Effector memory CD4-positive, alpha-beta T cell (primary cell): Measurements from ENCODE around the gene MYOM3.
A peak's percentile ranks its signal among the peaks of the same experiment; 100 is the strongest.

Experiments
- DNase-seq, 3 donors: peaks; one replicate each; pipeline ENCODE4 v3.0.0-alpha.2; 2020
- H3K27ac ChIP-seq: 2 replicates; pipeline ENCODE4 v1.7.0; 2013; ENCODE audit warnings: mild to moderate bottlenecking, low read length, moderate library complexity; ENCODE audit not compliant: insufficient read depth, poor library complexity, severe bottlenecking
- H3K27me3 ChIP-seq: replicated peaks from 2 replicates; pipeline ENCODE4 v1.7.0; 2013; ENCODE audit warnings: mild to moderate bottlenecking, low read length; ENCODE audit not compliant: insufficient read depth, control insufficient read depth, poor library complexity, severe bottlenecking
- H3K36me3 ChIP-seq: 2 replicates; pipeline ENCODE4 v1.7.0; 2013; ENCODE audit warnings: mild to moderate bottlenecking, low read length, moderate library complexity; ENCODE audit not compliant: control insufficient read depth, insufficient read depth
- H3K4me1 ChIP-seq: 2 replicates; pipeline ENCODE4 v1.7.0; 2013; ENCODE audit warnings: low read length, mild to moderate bottlenecking; ENCODE audit not compliant: control insufficient read depth, insufficient read depth, poor library complexity, severe bottlenecking
- H3K4me3 ChIP-seq: 2 replicates; pipeline ENCODE4 v1.7.0; 2013; ENCODE audit warnings: low read length, low read depth, mild to moderate bottlenecking; ENCODE audit not compliant: insufficient read depth, poor library complexity, severe bottlenecking
- H3K9me3 ChIP-seq: 2 replicates; pipeline ENCODE4 v1.7.0; 2013; ENCODE audit warnings: mild to moderate bottlenecking, low read length, moderate library complexity; ENCODE audit not compliant: control insufficient read depth

Gene MYOM3

DNA sequence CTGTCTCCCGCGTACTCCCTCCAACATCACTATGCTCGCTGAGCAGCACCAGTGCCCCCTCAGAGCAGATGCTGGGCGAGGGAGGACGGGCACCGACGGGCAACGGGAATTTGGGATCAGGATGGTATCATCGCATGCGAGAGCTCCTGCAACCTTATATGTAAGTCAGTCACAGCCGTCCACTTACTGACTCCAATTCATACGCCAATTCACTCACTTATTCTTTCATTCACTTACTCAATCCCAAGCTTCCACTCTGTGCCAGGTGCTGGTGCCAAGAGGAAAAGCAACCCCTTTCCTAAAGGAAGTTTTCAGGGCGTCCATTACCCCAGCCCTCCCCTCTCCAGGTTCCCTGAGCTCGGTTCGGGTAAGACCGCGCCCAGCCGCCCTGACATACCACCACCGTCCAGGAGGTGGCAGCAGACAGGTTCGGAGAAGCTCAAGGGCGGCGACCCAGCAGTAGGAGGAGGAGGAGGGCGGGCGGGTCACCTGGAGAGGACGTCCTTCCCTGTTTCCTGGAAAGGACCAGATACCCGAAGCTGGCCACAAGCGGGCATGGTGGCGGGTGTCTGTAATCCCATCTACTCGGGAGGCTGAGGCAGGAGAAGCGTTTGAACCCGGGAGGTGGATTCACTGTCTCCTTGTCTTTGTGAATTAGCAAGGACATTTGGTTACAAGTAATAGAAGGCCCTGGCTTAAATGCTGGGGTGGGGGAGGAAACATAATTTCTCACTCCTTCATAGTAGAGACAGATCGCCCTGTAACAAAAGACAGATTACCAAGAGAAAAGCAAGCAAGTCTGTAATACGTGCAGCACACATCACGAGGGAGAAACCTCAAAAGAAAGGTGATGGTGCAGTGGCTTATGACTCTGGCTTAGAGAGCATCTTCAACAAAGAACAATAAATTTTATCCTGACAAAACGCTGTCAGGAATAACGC, 38.6 kb upstream of the MYOM3 start:
- H3K9me3 ChIP-seq, result no peaks in the 10 kb centered on the region
- peak overlapping the region; percentile 10 for H3K4me3 ChIP-seq
- no peaks in the 10 kb centered on the region for H3K36me3 ChIP-seq
- no peak overlapping the region for H3K27ac ChIP-seq
- peak; percentile 56 to 74 (median 66) for DNase-seq
- no peaks in the 10 kb centered on the region for H3K27me3 ChIP-seq
- H3K4me1 ChIP-seq, result peaks cover 8% of the 10 kb centered on the region

- no peaks in the 10 kb centered on the region for H3K36me3 ChIP-seq
- peaks cover 8% of the 10 kb centered on the region for H3K4me1 ChIP-seq
- H3K9me3 ChIP-seq, result no peaks in the 10 kb centered on the region
- no peak for DNase-seq
- no peaks in the 10 kb centered on the region for H3K27me3 ChIP-seq
- no peak overlapping the region for H3K4me3 ChIP-seq
- H3K27ac ChIP-seq, result no peak overlapping the region
Observed at GRCh38 chr1:24149866-24150233, 37.9 kb upstream of the MYOM3 start.

- H3K27ac ChIP-seq, result no peak overlapping the region
- no peak overlapping the region for H3K4me3 ChIP-seq
- DNase-seq, result no peak
- no peaks in the 10 kb centered on the region for H3K9me3 ChIP-seq
- no peaks in the 10 kb centered on the region for H3K27me3 ChIP-seq
- H3K4me1 ChIP-seq, result peaks cover 8% of the 10 kb centered on the region
- no peaks in the 10 kb centered on the region for H3K36me3 ChIP-seq
Observed at GRCh38 chr1:24147816-24148215, 35.9 kb upstream of the MYOM3 start.

GRCh38 chr1:24147194-24147593, 35.3 kb upstream of the MYOM3 start:
- H3K27ac ChIP-seq, result no peak overlapping the region
- peaks cover 8% of the 10 kb centered on the region for H3K4me1 ChIP-seq
- no peak for DNase-seq
- H3K27me3 ChIP-seq, result no peaks in the 10 kb centered on the region
- H3K9me3 ChIP-seq, result no peaks in the 10 kb centered on the region
- H3K36me3 ChIP-seq, result no peaks in the 10 kb centered on the region
- H3K4me3 ChIP-seq, result no peak overlapping the region

DNA sequence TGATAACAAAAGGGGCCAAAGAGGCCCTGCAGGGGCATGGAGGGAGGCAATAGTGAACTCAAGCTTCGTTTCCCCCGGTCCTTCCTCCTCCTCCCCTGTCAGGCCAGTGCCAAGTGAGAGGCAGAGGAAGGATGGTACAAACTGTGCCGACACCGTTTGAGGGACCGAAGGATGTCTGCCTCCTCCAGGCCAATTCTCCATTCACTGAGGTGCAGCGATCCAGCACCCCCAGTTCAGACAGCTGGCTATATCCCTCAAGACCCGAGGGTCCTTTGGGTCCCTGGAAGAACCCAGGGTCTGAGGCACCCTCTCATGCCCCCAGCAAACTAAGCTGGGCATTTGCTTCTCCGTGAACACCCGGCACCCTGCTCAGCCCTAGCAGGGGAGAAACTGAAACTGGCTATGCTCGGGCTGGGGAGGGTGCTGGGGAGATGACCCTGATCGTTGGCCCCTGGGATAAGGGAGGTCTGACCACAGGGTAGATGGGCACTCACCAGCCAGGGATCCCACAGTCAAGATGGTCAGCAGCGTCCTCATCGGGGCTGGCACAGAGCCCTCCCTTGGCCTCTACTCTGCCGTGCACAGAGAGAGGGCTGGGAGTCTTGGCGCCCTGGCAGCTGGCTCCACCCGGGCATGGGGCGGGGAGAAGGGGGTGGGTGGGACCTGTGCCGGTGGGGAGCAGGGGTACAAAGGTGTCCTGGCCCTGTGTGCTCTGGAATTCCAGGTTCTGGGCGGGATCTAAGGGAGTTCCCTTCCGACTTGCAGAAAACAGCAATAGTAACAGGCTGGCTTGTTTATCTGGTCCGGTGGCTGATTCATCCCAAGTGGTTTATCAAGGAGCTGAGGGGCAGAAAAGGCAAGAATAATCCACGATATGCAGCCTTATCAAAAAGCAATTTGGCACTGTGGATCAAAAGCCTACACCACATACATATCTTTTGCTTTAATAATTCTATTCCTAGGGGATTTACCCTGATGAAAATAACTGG, 30.9 kb upstream of the MYOM3 start, which contains the start of gene IL22RA1:
Gene IL22RA1 (minus strand): TSS at position 595 of the 989 bp plus-strand sequence. CDS start 58 bp downstream, at position 537.
- Histone ChIP-seq H3K27ac (no peak within 1 kb of the TSS), H3K4me3 (no peak within 1 kb of the TSS)

DNA sequence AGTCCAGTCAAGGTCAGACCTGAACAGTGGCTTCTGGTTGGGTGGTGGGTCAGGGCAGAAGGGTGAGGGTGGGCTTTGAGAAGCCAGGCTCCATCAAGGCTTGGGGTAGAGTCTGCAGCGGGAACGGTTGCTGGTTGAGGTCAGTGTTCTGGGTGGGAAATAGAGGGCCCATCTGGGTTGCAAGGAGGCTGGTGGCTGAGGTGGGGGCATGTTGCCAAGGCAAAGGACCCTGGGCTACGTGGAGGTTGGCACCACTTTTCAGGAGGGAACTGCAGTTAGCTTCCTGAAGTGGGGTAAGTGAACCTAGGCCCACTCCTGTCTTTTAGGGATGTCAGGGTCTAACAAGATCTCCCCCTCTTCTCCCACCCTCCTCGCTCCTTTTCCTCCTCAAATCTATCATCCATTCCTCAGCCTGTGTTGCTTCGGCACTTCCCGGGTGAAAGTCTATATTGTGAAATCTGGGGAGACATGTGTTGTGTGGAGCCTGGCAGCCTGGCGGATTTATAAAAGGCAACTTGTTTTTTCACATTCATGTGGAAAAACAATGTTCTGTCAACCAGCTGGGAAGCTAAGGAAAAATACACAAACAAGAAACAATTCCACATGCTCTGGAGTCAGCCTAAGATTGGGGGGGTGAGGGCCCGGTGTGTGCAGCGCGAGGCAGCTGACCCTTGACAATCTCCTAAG, 29.5 kb upstream of the MYOM3 start:
- no peak overlapping the region for H3K27ac ChIP-seq
- H3K36me3 ChIP-seq, result no peaks in the 10 kb centered on the region
- DNase-seq, result no peak
- no peaks in the 10 kb centered on the region for H3K9me3 ChIP-seq
- H3K4me3 ChIP-seq, result no peak overlapping the region
- H3K27me3 ChIP-seq, result no peaks in the 10 kb centered on the region
- H3K4me1 ChIP-seq, result no peaks in the 10 kb centered on the region

More for the DNA sequence above, 30.9 kb upstream of the MYOM3 start, which contains the start of gene IL22RA1:
- H3K4me1 ChIP-seq, result no peaks in the 10 kb centered on the region
- no peaks in the 10 kb centered on the region for H3K27me3 ChIP-seq
- H3K36me3 ChIP-seq, result no peaks in the 10 kb centered on the region
- DNase-seq, result no peak
- no peaks in the 10 kb centered on the region for H3K9me3 ChIP-seq

DNA sequence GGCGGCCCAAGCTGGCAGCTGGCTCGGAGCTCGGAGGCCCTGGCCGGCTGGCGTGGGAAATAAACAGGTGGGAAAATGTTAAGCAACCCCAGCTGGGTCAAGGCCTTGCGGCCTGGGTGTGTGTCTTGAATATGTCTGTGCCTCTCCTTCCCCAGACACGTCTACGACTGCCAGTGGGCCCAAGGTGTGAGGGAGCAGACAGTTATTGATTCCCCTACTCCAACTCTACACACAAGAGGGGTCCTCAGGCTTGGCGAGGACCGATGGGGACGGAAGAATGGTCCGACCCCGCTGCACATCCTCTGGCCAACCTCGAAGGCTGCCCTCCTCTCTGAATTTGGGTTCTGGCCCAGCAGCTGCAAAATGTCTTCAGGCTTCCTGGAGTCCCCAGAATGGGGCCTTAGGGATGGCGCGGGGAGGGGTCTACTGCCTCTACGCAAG, 28.8 kb upstream of the MYOM3 start:
- no peak for DNase-seq
- Histone ChIP-seq H3K4me1 (no peaks in the 10 kb centered on the region), H3K27me3 (no peaks in the 10 kb centered on the region), H3K9me3 (no peaks in the 10 kb centered on the region), H3K4me3 (no peak overlapping the region), H3K27ac (no peak overlapping the region), H3K36me3 (no peaks in the 10 kb centered on the region)

DNA sequence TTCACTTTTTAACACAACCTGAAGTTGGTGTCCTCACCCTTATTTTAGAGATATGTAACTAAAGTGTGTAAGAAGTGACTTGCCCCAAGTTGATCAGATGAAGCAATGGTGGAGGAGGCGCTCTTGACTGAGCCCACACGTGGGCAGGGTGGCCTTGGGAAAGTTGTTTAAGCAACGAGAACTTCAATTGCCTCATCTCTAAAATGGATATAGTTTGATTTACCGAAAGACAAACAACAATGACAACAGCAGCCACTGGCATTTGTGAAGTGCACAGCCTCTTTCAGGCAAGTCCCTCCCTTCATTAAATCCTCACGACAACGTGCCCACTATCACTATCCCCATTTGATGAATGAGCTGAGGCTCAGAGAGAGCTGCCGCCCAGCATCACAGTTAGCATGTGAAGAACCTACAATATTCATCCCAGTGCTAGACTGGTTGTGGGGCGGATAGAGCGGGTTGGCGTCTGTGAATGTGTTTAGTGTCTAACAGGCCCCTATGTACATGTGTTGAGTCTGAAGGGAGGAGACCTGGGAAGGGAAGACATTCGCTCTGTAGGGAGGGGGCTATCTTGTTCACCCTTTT, 28.0 kb upstream of the MYOM3 start:
- Histone ChIP-seq H3K36me3 (no peaks in the 10 kb centered on the region), H3K4me3 (no peak overlapping the region), H3K4me1 (no peaks in the 10 kb centered on the region), H3K9me3 (no peaks in the 10 kb centered on the region), H3K27me3 (no peaks in the 10 kb centered on the region), H3K27ac (no peak overlapping the region)
- DNase-seq, result no peak

DNA sequence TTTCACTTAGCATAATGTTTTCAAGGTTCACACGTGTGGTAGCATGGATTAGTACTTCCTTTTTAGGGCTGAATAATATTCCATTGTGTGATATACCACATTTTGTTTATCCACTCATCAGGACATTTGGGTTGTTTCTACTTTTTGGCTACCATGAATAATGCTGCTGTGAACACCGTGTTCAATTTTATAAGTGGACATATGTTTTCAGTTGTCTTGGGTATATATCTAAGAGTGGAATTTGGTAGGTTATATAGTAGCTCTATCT, 27.2 kb upstream of the MYOM3 start:
- Histone ChIP-seq H3K27me3 (no peaks in the 10 kb centered on the region), H3K36me3 (no peaks in the 10 kb centered on the region), H3K4me1 (no peaks in the 10 kb centered on the region), H3K9me3 (no peaks in the 10 kb centered on the region), H3K27ac (no peak overlapping the region), H3K4me3 (no peak overlapping the region)
- no peak for DNase-seq
